Measurements from ENCODE around the gene EIF4ENIF1. TPM values are rescaled to one million over a fixed set of nuclear protein-coding genes. Genes with fewer than 3 reads are reported as not detected.
"Not testable (repeated sequence)": the region's sequence is repeated elsewhere in the genome, so short reads cannot be mapped to it uniquely, and the experiment has no call there.

The EIF4ENIF1 gene
- polyA plus RNA-seq, 2 of the 4 experiments (the other 2 are of a cell fraction): 10.3 to 15.5 TPM

DNA sequence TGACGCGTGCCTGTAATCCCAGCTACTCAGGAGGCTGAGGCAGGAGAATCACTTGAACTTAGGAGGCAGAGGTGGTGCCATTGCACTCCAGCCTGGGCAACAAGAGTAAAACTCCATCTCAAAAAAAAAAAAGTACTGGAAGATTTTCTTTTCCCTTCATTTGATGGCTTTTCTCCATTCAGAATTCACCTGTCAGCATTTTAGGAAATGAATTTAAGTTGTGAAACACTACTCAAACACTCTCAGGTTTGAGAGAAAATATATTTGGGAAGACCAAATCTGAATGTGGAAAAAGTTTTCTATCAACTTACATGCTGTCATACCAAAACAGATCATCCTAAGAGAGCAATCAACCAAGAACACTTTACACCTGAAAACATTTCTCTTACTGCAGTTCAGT lies 2.7 kb downstream of the EIF4ENIF1 start:
- ATAC-seq: no peak
- 100% methylated on average over 2 of the region's 2 CpGs for WGBS (ENCODE audit: missing lambda C conversion rate)
- no peak for DNase-seq (ENCODE audit: low read depth in 1 of 2, low spot score in 1 of 2)
- ChIA-PET CTCF (no interaction called here), POLR2A (no interaction called here)
- TF ChIP-seq CBX8 (IDR thresholded peaks at IDR 0.05) (no peak), RFX5 (IDR thresholded peaks at IDR 0.05) (no peak), FOSL2 (IDR thresholded peaks at IDR 0.05) (no peak), FOSL2 (CRISPR knock-in tag; IDR thresholded peaks at IDR 0.05) (no peak), JUN (IDR thresholded peaks at IDR 0.05) (no peak)
- TF ChIP-seq, protein P1, sequence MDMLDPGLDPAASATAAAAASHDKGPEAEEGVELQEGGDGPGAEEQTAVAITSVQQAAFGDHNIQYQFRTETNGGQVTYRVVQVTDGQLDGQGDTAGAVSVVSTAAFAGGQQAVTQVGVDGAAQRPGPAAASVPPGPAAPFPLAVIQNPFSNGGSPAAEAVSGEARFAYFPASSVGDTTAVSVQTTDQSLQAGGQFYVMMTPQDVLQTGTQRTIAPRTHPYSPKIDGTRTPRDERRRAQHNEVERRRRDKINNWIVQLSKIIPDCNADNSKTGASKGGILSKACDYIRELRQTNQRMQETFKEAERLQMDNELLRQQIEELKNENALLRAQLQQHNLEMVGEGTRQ (IDR thresholded peaks at IDR 0.05): no peak
- Histone ChIP-seq H3K27ac (no peak overlapping the region), H3K4me2 (no peak overlapping the region), H3K4me3 (no peak overlapping the region), H3K9me3 (no peaks in the 10 kb centered on the region), H3K4me1 (peaks cover 16% of the 10 kb centered on the region)
- no peak for FAIRE-seq

DNA sequence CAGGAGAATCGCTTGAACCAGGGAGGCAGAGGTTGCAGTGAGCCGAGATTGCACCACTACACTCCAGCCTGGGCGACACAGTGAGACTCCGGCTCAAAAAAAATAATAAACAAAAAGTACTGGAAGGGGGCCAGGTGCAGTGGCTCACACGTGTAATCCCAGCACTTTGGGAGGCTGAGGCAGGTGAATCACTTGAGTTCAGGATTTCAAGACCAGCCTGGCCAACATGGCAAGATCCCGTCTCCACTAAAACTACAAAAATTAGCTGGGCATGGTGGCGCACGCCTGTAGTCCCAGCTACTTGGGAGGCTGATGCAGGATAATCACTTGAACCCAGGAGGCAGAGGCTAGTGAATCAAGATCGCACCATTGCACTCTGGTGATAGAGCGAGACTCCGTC lies 3.3 kb downstream of the EIF4ENIF1 start:
- FAIRE-seq; H3K9me3 ChIP-seq; DNase-seq (ENCODE audit: low read depth in 1 of 2, low spot score in 1 of 2); H3K27ac ChIP-seq; ATAC-seq; H3K4me3 ChIP-seq; H3K4me2 ChIP-seq; POLR2A ChIA-PET: not testable (repeated sequence)
- CTCF ChIA-PET: interaction anchor here (0.7 kb wide), 1 partner anchor 781 kb away, joined by 3 read pairs; no protein-coding TSS in a partner anchor
- H3K4me1 ChIP-seq: peaks cover 15% of the 10 kb centered on the region
- WGBS (ENCODE audit: missing lambda C conversion rate): 89% methylated on average over 11 of the region's 11 CpGs

- H3K4me3 ChIP-seq; FAIRE-seq; DNase-seq (ENCODE audit: low read depth in 1 of 2, low spot score in 1 of 2); H3K9me3 ChIP-seq; POLR2A ChIA-PET; H3K27ac ChIP-seq; ATAC-seq; H3K4me2 ChIP-seq; CTCF ChIA-PET; H3K4me1 ChIP-seq: not testable (repeated sequence)
- 92% methylated on average over 8 of the region's 8 CpGs for WGBS (ENCODE audit: missing lambda C conversion rate)
These were observed 7.2 kb downstream of the EIF4ENIF1 start for GRCh38 chr22:31482470-31482869.

DNA sequence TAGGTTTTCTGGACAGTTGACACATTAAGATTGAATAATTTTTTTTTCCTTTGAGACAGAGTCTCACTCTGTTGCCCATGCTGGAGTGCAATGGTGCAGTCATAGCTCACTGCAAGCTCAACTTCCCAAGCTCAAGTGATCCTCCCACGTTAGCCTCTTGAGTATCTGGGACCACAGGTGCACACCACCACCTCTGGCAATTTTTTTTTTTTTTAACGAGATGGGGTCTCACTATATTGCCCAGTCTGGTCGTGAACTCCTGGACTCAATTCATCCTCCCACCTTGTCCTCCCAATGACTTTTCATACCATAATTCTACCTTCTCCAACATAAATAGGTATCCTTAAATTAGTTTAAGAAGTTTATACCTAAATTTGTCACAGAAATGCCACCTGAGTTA lies 8.5 kb downstream of the EIF4ENIF1 start:
- H3K4me3 ChIP-seq: no peak overlapping the region
- no peak for FAIRE-seq
- no peak for TF ChIP-seq FOXS1 (CRISPR knock-in tag; IDR thresholded peaks at IDR 0.05)

DNA sequence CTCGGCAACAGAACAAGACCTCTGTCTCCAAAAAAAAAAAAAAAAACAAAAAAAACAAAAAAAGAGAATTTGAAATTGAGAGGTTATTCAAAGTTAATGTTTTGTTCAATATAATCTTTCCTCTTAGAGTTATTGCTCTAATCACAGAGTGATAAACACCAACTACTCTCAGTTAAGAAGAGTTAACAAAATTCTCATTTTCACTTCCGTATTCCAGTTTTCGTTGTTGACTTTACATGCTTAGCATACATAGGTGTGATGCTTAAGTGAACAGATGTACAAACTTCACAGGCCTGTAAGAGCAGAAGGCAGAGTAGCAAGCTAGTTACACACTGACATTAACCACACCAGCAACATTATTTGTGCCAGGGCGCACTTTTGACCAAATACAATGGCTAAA lies 12.3 kb downstream of the EIF4ENIF1 start:
- DNase-seq (ENCODE audit: low read depth in 1 of 2, low spot score in 1 of 2): no peak
- POLR2A ChIA-PET: no interaction called here
- TF ChIP-seq EHMT2 (IDR thresholded peaks at IDR 0.05; ENCODE audit: low read depth) (no peak), MAZ (IDR thresholded peaks at IDR 0.05; ENCODE audit: borderline replicate concordance, low read depth, low read length) (no peak), CHD4 (IDR thresholded peaks at IDR 0.05; ENCODE audit: borderline replicate concordance) (no peak), SREBF2 (IDR thresholded peaks at IDR 0.05) (no peak), ZNF302 (CRISPR knock-in tag; IDR thresholded peaks at IDR 0.05) (no peak), RFX5 (IDR thresholded peaks at IDR 0.05) (no peak)
- no peak for ATAC-seq
- Histone ChIP-seq H3K9me3 (no peaks in the 10 kb centered on the region), H3K4me2 (no peak overlapping the region), H3K4me3 (no peak overlapping the region), H3K27ac (no peak overlapping the region), H3K4me1 (no peaks in the 10 kb centered on the region)
- CTCF ChIA-PET: interaction anchor here (0.6 kb wide), 1 partner anchor 135 kb away, joined by 4 read pairs; no protein-coding TSS in a partner anchor
- FAIRE-seq: no peak
- 97% methylated on average over 4 of the region's 4 CpGs for WGBS (ENCODE audit: missing lambda C conversion rate)

More for the DNA sequence above, 8.5 kb downstream of the EIF4ENIF1 start:
- 89% methylated on average over 3 of the region's 3 CpGs for WGBS (ENCODE audit: missing lambda C conversion rate)
- DNase-seq (ENCODE audit: low read depth in 1 of 2, low spot score in 1 of 2): no peak
- ATAC-seq: no peak
- ChIA-PET POLR2A (no interaction called here), CTCF (no interaction called here)
- Histone ChIP-seq H3K4me1 (no peaks in the 10 kb centered on the region), H3K4me2 (no peak overlapping the region), H3K9me3 (no peaks in the 10 kb centered on the region), H3K27ac (no peak overlapping the region)

DNA sequence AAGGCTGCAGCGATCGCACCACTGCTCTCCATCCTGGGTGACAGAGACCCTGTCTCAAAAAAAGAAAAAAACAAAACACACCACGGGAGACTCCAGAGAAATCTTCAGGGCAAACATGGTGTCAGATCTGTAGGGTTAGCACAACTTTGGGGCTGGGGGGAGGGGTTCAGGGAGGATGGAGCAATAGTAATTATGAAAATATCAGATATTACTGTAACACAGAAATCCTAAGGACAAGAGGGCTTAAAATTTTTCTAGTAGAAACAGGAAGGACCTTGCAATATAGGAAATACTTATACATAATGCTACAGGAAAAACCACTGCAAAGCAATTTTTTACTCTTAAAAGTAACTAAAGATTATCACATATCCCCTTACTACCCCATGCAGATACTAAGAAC lies 13.8 kb downstream of the EIF4ENIF1 start:
- no peak for TF ChIP-seq KDM5A (IDR thresholded peaks at IDR 0.05)
- TF ChIP-seq, protein P2, sequence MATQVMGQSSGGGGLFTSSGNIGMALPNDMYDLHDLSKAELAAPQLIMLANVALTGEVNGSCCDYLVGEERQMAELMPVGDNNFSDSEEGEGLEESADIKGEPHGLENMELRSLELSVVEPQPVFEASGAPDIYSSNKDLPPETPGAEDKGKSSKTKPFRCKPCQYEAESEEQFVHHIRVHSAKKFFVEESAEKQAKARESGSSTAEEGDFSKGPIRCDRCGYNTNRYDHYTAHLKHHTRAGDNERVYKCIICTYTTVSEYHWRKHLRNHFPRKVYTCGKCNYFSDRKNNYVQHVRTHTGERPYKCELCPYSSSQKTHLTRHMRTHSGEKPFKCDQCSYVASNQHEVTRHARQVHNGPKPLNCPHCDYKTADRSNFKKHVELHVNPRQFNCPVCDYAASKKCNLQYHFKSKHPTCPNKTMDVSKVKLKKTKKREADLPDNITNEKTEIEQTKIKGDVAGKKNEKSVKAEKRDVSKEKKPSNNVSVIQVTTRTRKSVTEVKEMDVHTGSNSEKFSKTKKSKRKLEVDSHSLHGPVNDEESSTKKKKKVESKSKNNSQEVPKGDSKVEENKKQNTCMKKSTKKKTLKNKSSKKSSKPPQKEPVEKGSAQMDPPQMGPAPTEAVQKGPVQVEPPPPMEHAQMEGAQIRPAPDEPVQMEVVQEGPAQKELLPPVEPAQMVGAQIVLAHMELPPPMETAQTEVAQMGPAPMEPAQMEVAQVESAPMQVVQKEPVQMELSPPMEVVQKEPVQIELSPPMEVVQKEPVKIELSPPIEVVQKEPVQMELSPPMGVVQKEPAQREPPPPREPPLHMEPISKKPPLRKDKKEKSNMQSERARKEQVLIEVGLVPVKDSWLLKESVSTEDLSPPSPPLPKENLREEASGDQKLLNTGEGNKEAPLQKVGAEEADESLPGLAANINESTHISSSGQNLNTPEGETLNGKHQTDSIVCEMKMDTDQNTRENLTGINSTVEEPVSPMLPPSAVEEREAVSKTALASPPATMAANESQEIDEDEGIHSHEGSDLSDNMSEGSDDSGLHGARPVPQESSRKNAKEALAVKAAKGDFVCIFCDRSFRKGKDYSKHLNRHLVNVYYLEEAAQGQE (IDR thresholded peaks at IDR 0.05): no peak
- no peak for TF ChIP-seq CBX8 (IDR thresholded peaks at IDR 0.05)
- TF ChIP-seq TFCP2L1 (CRISPR knock-in tag; IDR thresholded peaks at IDR 0.05): no peak
- WGBS (ENCODE audit: missing lambda C conversion rate): 85% methylated on average over 3 of the region's 3 CpGs
- no peak overlapping the region for H3K27ac ChIP-seq
- no peak for DNase-seq (ENCODE audit: low read depth in 1 of 2, low spot score in 1 of 2)
- H3K4me2 ChIP-seq: no peak overlapping the region
- ATAC-seq: no peak
- H3K9me3 ChIP-seq: no peaks in the 10 kb centered on the region
- FAIRE-seq: no peak
- POLR2A ChIA-PET: no interaction called here
- CTCF ChIA-PET: interaction anchor here (1.0 kb wide), 1 partner anchor 51 kb away, joined by 3 read pairs; no protein-coding TSS in a partner anchor
- no peaks in the 10 kb centered on the region for H3K4me1 ChIP-seq
- no peak overlapping the region for H3K4me3 ChIP-seq

All from A549 (cell line).